Activated CD4-positive, alpha-beta T cell treated with anti-CD3 and anti-CD28 coated beads for 48 hours (primary cell): ENCODE data around the gene KCNA1.

ENCODE experiments used
- DNase-seq: peaks from one replicate; pipeline ENCODE4 v3.0.0-alpha.2; 2020

Gene KCNA1

GRCh38 chr12:4961311-4961710, 51.6 kb downstream of the KCNA1 start:
- no peak for DNase-seq

- no peak for DNase-seq
Observed at GRCh38 chr12:4962539-4963486, 53.1 kb downstream of the KCNA1 start.
